K562 (cell line): ENCODE measurements around the gene RAPGEF5. TPM values are rescaled to one million over a fixed set of nuclear protein-coding genes. Genes with fewer than 3 reads are reported as not detected.

Experiments
- ATAC-seq: fragments of 200-7000 bp; cut with Tn5 transposase; 3 replicates; pipeline ENCODE4 v1.9.1; 2020; ENCODE audit warnings: moderate library complexity
- BruUV-seq: library from RNA; stranded (reverse); fragments of 400-500 nt; replicated peaks from 2 replicates; lab custom pipeline; 2021; lab: Mats Ljungman, UMichigan
- CTCF ChIA-PET: fragments of 300-600 bp; formaldehyde crosslinking; extraction: SDS; loops from one replicate; lab custom pipeline; 2021; ENCODE audit warnings: low intra/inter-chr PET ratio; lab: Yijun Ruan, JAX
- POLR2A ChIA-PET: fragments of 300-600, 350-650 bp; sonication (Branson Sonifier 250); formaldehyde crosslinking; extraction: SDS; loops from one replicate; lab custom pipeline; 2021; ENCODE audit warnings: antibody characterized with exemption, inconsistent platforms; lab: Yijun Ruan, JAX
- DNase-seq, 4 experiments: peaks; one replicate each; pipeline versions ENCODE4 v3.0.0 to v3.0.0-alpha.2; 2011 to 2018; ENCODE audit warnings: low spot score in 3 of 4, mixed read lengths in 3 of 4; ENCODE audit errors: extremely low read depth in 1 of 4
- FAIRE-seq: peaks from 2 replicates; lab custom pipeline; 2011; peaks lifted over from hg19 to GRCh38; lab: Jason Lieb, UNC
- H2AFZ ChIP-seq: 2 replicates; pipeline ENCODE4 v1.6.0; 2011; ENCODE audit warnings: low read depth, low read length, control low read depth, inconsistent platforms
- H3K27ac ChIP-seq: fragments of 200-600 bp; 3 replicates; pipeline ENCODE4 v1.8.0; 2011; ENCODE audit warnings: low read depth, mild to moderate bottlenecking, control low read depth, inconsistent platforms, low read length, moderate library complexity, mixed read lengths; ENCODE audit errors: extremely low read depth
- H3K27me3 ChIP-seq, 2 experiments: fragments of 300-600 bp in 1 of 2; 2 replicates in 1 of 2; 3 replicates in 1 of 2; pipeline versions ENCODE4 v1.6.0 to v1.8.0; 2011; ENCODE audit warnings: inconsistent platforms in 2 of 2, low read length in 2 of 2, mild to moderate bottlenecking in 1 of 2, mixed read lengths in 1 of 2, moderate library complexity in 1 of 2; ENCODE audit not compliant: control insufficient read depth in 2 of 2, insufficient read depth in 2 of 2
- H3K36me3 ChIP-seq: fragments of 300-600 bp; 3 replicates; pipeline ENCODE4 v1.8.0; 2011; ENCODE audit warnings: mild to moderate bottlenecking, low read length, inconsistent platforms; ENCODE audit not compliant: control insufficient read depth, insufficient read depth
- H3K4me1 ChIP-seq, 2 experiments: fragments of 200-600 bp in 1 of 2; replicated peaks in 1 of 2; 2 replicates in 1 of 2; 3 replicates in 1 of 2; pipeline versions ENCODE4 v1.5.1 to v1.8.0; 2011; ENCODE audit warnings: inconsistent platforms in 2 of 2, low read length in 2 of 2, mild to moderate bottlenecking in 1 of 2, mixed read lengths in 1 of 2, moderate library complexity in 1 of 2; ENCODE audit not compliant: control insufficient read depth in 2 of 2, insufficient read depth in 2 of 2
- H3K4me2 ChIP-seq: 2 replicates; pipeline ENCODE4 v1.6.1; 2011; ENCODE audit warnings: low read length, control low read depth, inconsistent platforms, mixed read lengths; ENCODE audit not compliant: insufficient read depth
- H3K4me3 ChIP-seq: fragments of 200-600 bp; sonication (generic), shearing (Covaris generic); 2 replicates; pipeline ENCODE4 v1.5.1; 2016; ENCODE audit warnings: control low read depth, inconsistent platforms
- H3K79me2 ChIP-seq: fragments of 200-600 bp; 3 replicates; pipeline ENCODE4 v1.8.0; 2011; ENCODE audit warnings: low read length, inconsistent platforms; ENCODE audit not compliant: control insufficient read depth, insufficient read depth
- H3K9ac ChIP-seq, 2 experiments: 2 replicates each; pipeline versions ENCODE4 v1.6.0 to v1.6.1; 2011; ENCODE audit warnings: low read depth in 2 of 2, low read length in 2 of 2, control low read depth in 1 of 2, inconsistent platforms in 1 of 2, mild to moderate bottlenecking in 1 of 2, mixed read lengths in 1 of 2; ENCODE audit not compliant: insufficient read depth in 1 of 2
- H3K9me1 ChIP-seq: one replicate; pipeline ENCODE4 v1.6.0; 2011; ENCODE audit warnings: inconsistent platforms, mild to moderate bottlenecking, low read length, moderate library complexity; ENCODE audit not compliant: control insufficient read depth, insufficient read depth
- H3K9me3 ChIP-seq: replicated peaks from 2 replicates; pipeline ENCODE4 v1.5.1; 2011; ENCODE audit warnings: low read depth, low read length, inconsistent platforms; ENCODE audit not compliant: control insufficient read depth, insufficient read depth
- H4K20me1 ChIP-seq: replicated peaks from 2 replicates; pipeline ENCODE4 v1.6.1; 2011; ENCODE audit warnings: low read length, inconsistent platforms, mixed read lengths; ENCODE audit not compliant: control insufficient read depth, insufficient read depth
- ATF2 ChIP-seq: sonication (generic); formaldehyde crosslinking; IDR thresholded peaks from 2 replicates; pipeline ENCODE4 v1.8.1; 2022; ENCODE audit warnings: missing genetic modification reagents
- CXXC5 ChIP-seq: fragments of 250-450 bp; sonication (Bioruptor Pico); IDR thresholded peaks from 2 replicates; pipeline ENCODE4 v1.8.0; 2022; ENCODE audit warnings: inconsistent platforms, mild to moderate bottlenecking, moderate library complexity
- DLX4 ChIP-seq: fragments of 250-450 bp; sonication (Bioruptor Pico); IDR thresholded peaks from 2 replicates; pipeline ENCODE4 v1.6.1; 2021; ENCODE audit warnings: mild to moderate bottlenecking
- FOXK2 ChIP-seq, 2 experiments: fragments of 450-650 bp; IDR thresholded peaks in 1 of 2; conservative IDR thresholded peaks in 1 of 2; 2 replicates each; pipeline ENCODE4 v1.6.1; 2016; ENCODE audit warnings: low read depth in 2 of 2, mild to moderate bottlenecking in 1 of 2
- JUND ChIP-seq, 2 experiments: IDR thresholded peaks; 2 replicates in 1 of 2; 3 replicates in 1 of 2; pipeline ENCODE4 v1.6.1; 2011; ENCODE audit warnings: borderline replicate concordance in 2 of 2, low read depth in 2 of 2, low read length in 2 of 2, improper control_type of control experiment in 1 of 2, missing biosample characterization in 1 of 2, missing genetic modification characterization in 1 of 2, missing genetic modification reagents in 1 of 2
- KAT8 ChIP-seq: fragments of 450-650 bp; IDR thresholded peaks from 2 replicates; pipeline ENCODE4 v1.6.1; 2016; ENCODE audit warnings: low read depth, mild to moderate bottlenecking
- PATZ1 ChIP-seq: fragments of 250-450 bp; sonication (Bioruptor Pico); IDR thresholded peaks from 2 replicates; pipeline ENCODE4 v1.5.0; 2020; ENCODE audit warnings: mild to moderate bottlenecking, borderline replicate concordance
- POLR2AphosphoS2 ChIP-seq: IDR thresholded peaks from 2 replicates; pipeline ENCODE4 v1.6.1; 2012; ENCODE audit warnings: low read length, improper control_type of control experiment
- RUNX1 ChIP-seq: sonication (generic); IDR thresholded peaks from 2 replicates; pipeline ENCODE4 v1.6.1; 2016; ENCODE audit warnings: antibody characterized with exemption, low read depth
- WHSC1 ChIP-seq: IDR thresholded peaks from one replicate; pipeline ENCODE4 v1.6.1; 2012; ENCODE audit warnings: low read length, control low read depth, inconsistent platforms
- WGBS: fragments of 100-300 bp; shearing (Covaris generic); methylation state at CpG from one replicate; pipeline ENCODE4 v1.1.6; 2016; ENCODE audit warnings: low coverage, mixed read lengths; ENCODE audit not compliant: insufficient coverage; ENCODE audit errors: missing lambda C conversion rate; 5-methylcytosine and 5-hydroxymethylcytosine counted together
- in situ Hi-C: fragments of 300-500 bp; cut with MboI; formaldehyde crosslinking; loops from 4 replicates; pipeline ENCODE4 v1.15.0; 2018; ENCODE audit warnings: inconsistent platforms, mixed read lengths
- intact Hi-C: fragments of 100-400 bp; cut with micrococcal nuclease; formaldehyde crosslinking; loops from 2 replicates; pipeline ENCODE4 v1.14.2; 2022
- polyA plus RNA-seq, 8 experiments: library from polyadenylated mRNA; depleted of rRNA in 4 of 8; stranded (reverse) in 5 of 8; unstranded in 3 of 8; fragments of >200 nt; fragmentation: Nextera tagmentation in 2 of 8; fragmentation: Illumina TruSeq in 1 of 8; extraction: Ambion mirVana in 2 of 8; extraction: Trizol in 1 of 8; gene quantifications; 2 replicates each; pipeline versions ENCODE4 v1.2.1 to v1.2.3, GENCODE V29; 2011 to 2014; ENCODE audit warnings: inconsistent platforms in 1 of 8, missing spikeins in 1 of 8
- total RNA-seq, 7 experiments: library from RNA; depleted of rRNA in 6 of 7; stranded (reverse); fragments of >200 nt in 6 of 7; fragmentation: Illumina TruSeq in 2 of 7; extraction: Trizol in 2 of 7; gene quantifications; 2 replicates each; pipeline versions ENCODE4 v1.2.1 to v1.2.3, GENCODE V29; 2011 to 2021; ENCODE audit warnings: low replicate concordance in 1 of 7
- TF ChIP-seq, protein P1 (sequence below): fragments of 450-650 bp; IDR thresholded peaks from 2 replicates; pipeline ENCODE4 v1.6.1; 2016; ENCODE audit warnings: missing biosample characterization, missing genetic modification characterization
- TF ChIP-seq, protein P2 (sequence below): fragments of 450-650 bp; formaldehyde crosslinking; IDR thresholded peaks from 2 replicates; pipeline ENCODE4 v1.4.0; 2020; ENCODE audit warnings: mild to moderate bottlenecking, moderate library complexity
- TF ChIP-seq, protein P3 (sequence below): IDR thresholded peaks from 2 replicates; pipeline ENCODE4 v1.6.1; 2011; ENCODE audit not compliant: insufficient read length; ENCODE audit errors: extremely low read depth

Gene RAPGEF5
- total and polyA plus RNA-seq, 9 of the 15 experiments (the other 6 are each of a cell fraction or from before 2014, with no cell fraction given): 0.39 to 2.0 (median 1.1) TPM

- Histone ChIP-seq H3K9me1 (no peaks in the 10 kb centered on the region), H2AFZ (no peak overlapping the region), H3K36me3 (no peaks in the 10 kb centered on the region), H3K4me1 (no peaks in the 10 kb centered on the region), H3K9me3 (no peaks in the 10 kb centered on the region), H3K79me2 (no peaks in the 10 kb centered on the region), H3K27me3 (no peaks in the 10 kb centered on the region), H3K4me2 (no peak overlapping the region), H4K20me1 (no peaks in the 10 kb centered on the region), H3K27ac (no peak overlapping the region), H3K4me3 (no peak overlapping the region), H3K9ac (no peak overlapping the region)
- ATAC-seq (no peak), FAIRE-seq (no peak), DNase-seq (no peak)
- 0% methylated on average over 1 of the region's 1 CpG for WGBS
- intact Hi-C loops: loop anchor here (5.0 kb wide), 1 partner anchor 144 kb away; no protein-coding TSS in a partner anchor
- ChIA-PET POLR2A (no interaction called here), CTCF (interaction anchor here (0.7 kb wide), 1 partner anchor 146 kb away, joined by 3 read pairs; no protein-coding TSS in a partner anchor)
- in situ Hi-C loops: no loop called here
- no TSS peak for BruUV-seq
- TF ChIP-seq JUND (IDR thresholded peaks at IDR 0.05; ENCODE audit: borderline replicate concordance, low read depth, low read length): no peak
- TF ChIP-seq JUND (tag; IDR thresholded peaks at IDR 0.05; ENCODE audit: borderline replicate concordance, low read depth, low read length): no peak
- TF ChIP-seq, protein P1, sequence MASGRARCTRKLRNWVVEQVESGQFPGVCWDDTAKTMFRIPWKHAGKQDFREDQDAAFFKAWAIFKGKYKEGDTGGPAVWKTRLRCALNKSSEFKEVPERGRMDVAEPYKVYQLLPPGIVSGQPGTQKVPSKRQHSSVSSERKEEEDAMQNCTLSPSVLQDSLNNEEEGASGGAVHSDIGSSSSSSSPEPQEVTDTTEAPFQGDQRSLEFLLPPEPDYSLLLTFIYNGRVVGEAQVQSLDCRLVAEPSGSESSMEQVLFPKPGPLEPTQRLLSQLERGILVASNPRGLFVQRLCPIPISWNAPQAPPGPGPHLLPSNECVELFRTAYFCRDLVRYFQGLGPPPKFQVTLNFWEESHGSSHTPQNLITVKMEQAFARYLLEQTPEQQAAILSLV (tag): no peak
- no peak for TF ChIP-seq FOXK2 (conservative IDR thresholded peaks at IDR 0.05 in 1 of 2, IDR thresholded peaks at IDR 0.05 in 1 of 2; ENCODE audit: low read depth in 2 of 2)
- no peak for TF ChIP-seq ATF2 (CRISPR knock-in tag)
- no peak for TF ChIP-seq CXXC5 (CRISPR knock-in tag)
- no peak for TF ChIP-seq DLX4 (CRISPR knock-in tag)
- no peak for TF ChIP-seq RUNX1
- TF ChIP-seq PATZ1: no peak
- no peak for TF ChIP-seq POLR2AphosphoS2
- no peak for TF ChIP-seq KAT8
- TF ChIP-seq, protein P2, sequence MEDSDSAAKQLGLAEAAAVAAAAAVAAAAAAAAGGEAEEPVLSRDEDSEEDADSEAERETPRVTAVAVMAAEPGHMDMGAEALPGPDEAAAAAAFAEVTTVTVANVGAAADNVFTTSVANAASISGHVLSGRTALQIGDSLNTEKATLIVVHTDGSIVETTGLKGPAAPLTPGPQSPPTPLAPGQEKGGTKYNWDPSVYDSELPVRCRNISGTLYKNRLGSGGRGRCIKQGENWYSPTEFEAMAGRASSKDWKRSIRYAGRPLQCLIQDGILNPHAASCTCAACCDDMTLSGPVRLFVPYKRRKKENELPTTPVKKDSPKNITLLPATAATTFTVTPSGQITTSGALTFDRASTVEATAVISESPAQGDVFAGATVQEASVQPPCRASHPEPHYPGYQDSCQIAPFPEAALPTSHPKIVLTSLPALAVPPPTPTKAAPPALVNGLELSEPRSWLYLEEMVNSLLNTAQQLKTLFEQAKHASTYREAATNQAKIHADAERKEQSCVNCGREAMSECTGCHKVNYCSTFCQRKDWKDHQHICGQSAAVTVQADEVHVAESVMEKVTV: no peak
- TF ChIP-seq WHSC1: no peak
- TF ChIP-seq, protein P3, sequence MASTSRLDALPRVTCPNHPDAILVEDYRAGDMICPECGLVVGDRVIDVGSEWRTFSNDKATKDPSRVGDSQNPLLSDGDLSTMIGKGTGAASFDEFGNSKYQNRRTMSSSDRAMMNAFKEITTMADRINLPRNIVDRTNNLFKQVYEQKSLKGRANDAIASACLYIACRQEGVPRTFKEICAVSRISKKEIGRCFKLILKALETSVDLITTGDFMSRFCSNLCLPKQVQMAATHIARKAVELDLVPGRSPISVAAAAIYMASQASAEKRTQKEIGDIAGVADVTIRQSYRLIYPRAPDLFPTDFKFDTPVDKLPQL: no peak
Measured at GRCh38 chr7:22255834-22256233, 101.1 kb downstream of the RAPGEF5 start.
